HEK293 (cell line): ENCODE measurements around the gene NTMT1.

ENCODE experiments used
- ATF2 ChIP-seq: fragments of 450-650 bp; formaldehyde crosslinking; IDR thresholded peaks from 2 replicates; pipeline ENCODE4 v1.5.1; 2016; ENCODE audit warnings: missing biosample characterization, missing genetic modification characterization, low read depth
- BCL6B ChIP-seq: fragments of 450-650 bp; formaldehyde crosslinking; IDR thresholded peaks from 2 replicates; pipeline ENCODE4 v1.5.1; 2017; ENCODE audit warnings: missing biosample characterization, missing genetic modification characterization
- CTCF ChIP-seq: fragments of 450-650 bp; formaldehyde crosslinking; IDR thresholded peaks from 2 replicates; pipeline ENCODE4 v1.5.1; 2016; ENCODE audit warnings: missing biosample characterization, missing genetic modification characterization
- GLIS2 ChIP-seq: fragments of 450-650 bp; formaldehyde crosslinking; IDR thresholded peaks from 2 replicates; pipeline ENCODE4 v1.5.1; 2016; ENCODE audit warnings: missing biosample characterization, missing genetic modification characterization
- HOXC10 ChIP-seq: sonication (generic); formaldehyde crosslinking; IDR thresholded peaks from 2 replicates; pipeline ENCODE4 v1.8.1; 2023; ENCODE audit warnings: mild to moderate bottlenecking, missing genetic modification reagents
- MEIS1 ChIP-seq: sonication (generic); formaldehyde crosslinking; IDR thresholded peaks from 2 replicates; pipeline ENCODE4 v1.8.1; 2022; ENCODE audit warnings: missing genetic modification reagents, mild to moderate bottlenecking, borderline replicate concordance
- PRDM4 ChIP-seq: fragments of 450-650 bp; formaldehyde crosslinking; IDR thresholded peaks from 2 replicates; pipeline ENCODE4 v1.5.1; 2017; ENCODE audit warnings: missing biosample characterization, missing genetic modification characterization
- SP3 ChIP-seq: fragments of 450-650 bp; formaldehyde crosslinking; IDR thresholded peaks from 2 replicates; pipeline ENCODE4 v1.5.1; 2016; ENCODE audit warnings: missing biosample characterization, missing genetic modification characterization
- TRIM28 ChIP-seq: IDR thresholded peaks from 2 replicates; pipeline ENCODE4 v1.6.1; 2011; ENCODE audit warnings: low read length, control low read depth, borderline replicate concordance
- ZBTB11 ChIP-seq: fragments of 450-650 bp; formaldehyde crosslinking; conservative IDR thresholded peaks from 2 replicates; pipeline ENCODE4 v1.5.1; 2016; ENCODE audit warnings: low read depth, missing biosample characterization, missing genetic modification characterization
- ZBTB17 ChIP-seq: fragments of 450-650 bp; formaldehyde crosslinking; IDR thresholded peaks from 2 replicates; pipeline ENCODE4 v1.5.1; 2016; ENCODE audit warnings: missing biosample characterization, missing genetic modification characterization
- ZBTB48 ChIP-seq: fragments of 450-650 bp; formaldehyde crosslinking; IDR thresholded peaks from 2 replicates; pipeline ENCODE4 v1.5.1; 2016; ENCODE audit warnings: missing biosample characterization, missing genetic modification characterization
- ZEB2 ChIP-seq: fragments of 450-650 bp; formaldehyde crosslinking; IDR thresholded peaks from 2 replicates; pipeline ENCODE4 v1.5.1; 2016; ENCODE audit warnings: missing biosample characterization, missing genetic modification characterization
- ZNF114 ChIP-seq: fragments of 450-650 bp; formaldehyde crosslinking; IDR thresholded peaks from 2 replicates; pipeline ENCODE4 v1.5.0; 2017; ENCODE audit warnings: missing biosample characterization, missing genetic modification characterization
- ZNF133 ChIP-seq: fragments of 450-650 bp; formaldehyde crosslinking; IDR thresholded peaks from 2 replicates; pipeline ENCODE4 v1.5.1; 2016; ENCODE audit warnings: missing biosample characterization, missing genetic modification characterization
- ZNF221 ChIP-seq: fragments of 450-650 bp; formaldehyde crosslinking; IDR thresholded peaks from 2 replicates; pipeline ENCODE4 v1.5.1; 2017; ENCODE audit warnings: missing biosample characterization, missing genetic modification characterization, borderline replicate concordance
- ZNF335 ChIP-seq: fragments of 450-650 bp; formaldehyde crosslinking; conservative IDR thresholded peaks from 2 replicates; pipeline ENCODE4 v1.5.1; 2016; ENCODE audit warnings: missing biosample characterization, missing genetic modification characterization
- ZNF366 ChIP-seq: fragments of 450-650 bp; formaldehyde crosslinking; conservative IDR thresholded peaks from 2 replicates; pipeline ENCODE4 v1.5.1; 2016; ENCODE audit warnings: missing biosample characterization, missing genetic modification characterization
- ZNF404 ChIP-seq: fragments of 450-650 bp; formaldehyde crosslinking; IDR thresholded peaks from 2 replicates; pipeline ENCODE4 v1.5.1; 2017; ENCODE audit warnings: missing biosample characterization, missing genetic modification characterization
- ZNF529 ChIP-seq: fragments of 450-650 bp; formaldehyde crosslinking; IDR thresholded peaks from 2 replicates; pipeline ENCODE4 v1.5.1; 2017; ENCODE audit warnings: missing genetic modification characterization, missing biosample characterization; ENCODE audit not compliant: insufficient replicate concordance
- ZNF548 ChIP-seq: fragments of 450-650 bp; formaldehyde crosslinking; IDR thresholded peaks from 2 replicates; pipeline ENCODE4 v1.5.1; 2016; ENCODE audit warnings: missing biosample characterization, missing genetic modification characterization
- ZNF571 ChIP-seq: fragments of 450-650 bp; formaldehyde crosslinking; IDR thresholded peaks from 2 replicates; pipeline ENCODE4 v1.5.0; 2017; ENCODE audit warnings: missing biosample characterization, missing genetic modification characterization
- ZNF585B ChIP-seq: fragments of 450-650 bp; formaldehyde crosslinking; IDR thresholded peaks from 2 replicates; pipeline ENCODE4 v1.5.1; 2016; ENCODE audit warnings: missing biosample characterization, missing genetic modification characterization
- ZNF623 ChIP-seq: fragments of 450-650 bp; formaldehyde crosslinking; IDR thresholded peaks from 2 replicates; pipeline ENCODE4 v1.5.1; 2016; ENCODE audit warnings: missing biosample characterization, missing genetic modification characterization
- ZNF624 ChIP-seq: fragments of 450-650 bp; formaldehyde crosslinking; IDR thresholded peaks from 2 replicates; pipeline ENCODE4 v1.5.1; 2017; ENCODE audit warnings: missing biosample characterization, missing genetic modification characterization
- ZNF76 ChIP-seq: fragments of 450-650 bp; formaldehyde crosslinking; IDR thresholded peaks from 2 replicates; pipeline ENCODE4; 2016; ENCODE audit warnings: low read depth, missing biosample characterization, missing genetic modification characterization, borderline replicate concordance
- ZNF837 ChIP-seq: fragments of 450-650 bp; formaldehyde crosslinking; IDR thresholded peaks from 2 replicates; pipeline ENCODE4 v1.5.1; 2016; ENCODE audit warnings: missing biosample characterization, missing genetic modification characterization
- ZSCAN16 ChIP-seq: fragments of 450-650 bp; formaldehyde crosslinking; IDR thresholded peaks from 2 replicates; pipeline ENCODE4 v1.5.1; 2016; ENCODE audit warnings: missing biosample characterization, missing genetic modification characterization
- ZSCAN23 ChIP-seq: fragments of 450-650 bp; formaldehyde crosslinking; IDR thresholded peaks from 2 replicates; pipeline ENCODE4 v1.5.1; 2016; ENCODE audit warnings: missing biosample characterization, missing genetic modification characterization

The NTMT1 gene

GRCh38 chr9:129641750-129642585, 16.0 kb downstream of the NTMT1 start, which contains the start of gene ASB6 (continued):
- TF ChIP-seq BCL6B (tag by site-specific recombination) = no peak
- TF ChIP-seq SP3 (tag by site-specific recombination) = peak; percentile 91
- peak; percentile 49; the same call in 1 of the 2 replicates for TF ChIP-seq ZBTB48
- 0 out of 2 replicates have a peak, but pooled peaks have one; percentile 33 for TF ChIP-seq ZSCAN23 (tag by site-specific recombination)
- no peak for TF ChIP-seq ZNF623 (tag by site-specific recombination)
- TF ChIP-seq ZNF585B (tag by site-specific recombination) = no peak
- TF ChIP-seq ZNF133 (tag by site-specific recombination) = no peak
- no peak; the same call in 1 of the 2 replicates for TF ChIP-seq ZNF335 (tag by site-specific recombination)
- peak; percentile 100 for TF ChIP-seq CTCF (tag by site-specific recombination)
- TF ChIP-seq ZNF548 (tag by site-specific recombination) = no peak
- TF ChIP-seq ZNF114 (tag by site-specific recombination) = no peak
- TF ChIP-seq ZNF624 (tag by site-specific recombination) = no peak
- TF ChIP-seq ZBTB11 (tag by site-specific recombination) = peak; percentile 97
- no peak for TF ChIP-seq TRIM28
- no peak for TF ChIP-seq HOXC10 (CRISPR knock-in tag)
- TF ChIP-seq ZNF221 = no peak
- TF ChIP-seq MEIS1 (CRISPR knock-in tag) = no peak
- TF ChIP-seq ZNF837 = no peak
- peak; percentile 93 for TF ChIP-seq ZBTB17 (tag by site-specific recombination)
- TF ChIP-seq GLIS2 (tag by site-specific recombination) = peak; percentile 60; the same call in 1 of the 2 replicates
- TF ChIP-seq ATF2 (tag by site-specific recombination) = no peak
- peak; percentile 79 for TF ChIP-seq ZNF76 (tag by site-specific recombination)
- peak; percentile 89 for TF ChIP-seq ZEB2 (tag by site-specific recombination)
- TF ChIP-seq ZSCAN16 = no peak
- no peak for TF ChIP-seq ZNF529
- no peak for TF ChIP-seq ZNF366 (tag by site-specific recombination)
- TF ChIP-seq ZNF404 = no peak
- no peak for TF ChIP-seq PRDM4
- no peak for TF ChIP-seq ZNF571 (tag by site-specific recombination)
